Neural cell (in vitro differentiated cells): Measurements from ENCODE around the gene PXDN. TPM values are rescaled to one million over a fixed set of nuclear protein-coding genes. Genes with fewer than 3 reads are reported as not detected.

Source experiments
- H2AFZ ChIP-seq: fragments of 200-600, 300-800 bp; sonication (generic), shearing (Covaris generic); 2 replicates; pipeline ENCODE4 v1.6.0; 2014; ENCODE audit warnings: low read depth, mild to moderate bottlenecking, antibody characterized with exemption, low read length, moderate library complexity
- H3F3A ChIP-seq: fragments of 200-600 bp; shearing (Covaris generic); 2 replicates; pipeline ENCODE4 v1.6.1; 2016; ENCODE audit warnings: mild to moderate bottlenecking, moderate library complexity, mixed read lengths, antibody characterized with exemption, low read length; ENCODE audit not compliant: insufficient read depth, poor library complexity, severe bottlenecking
- H3K27ac ChIP-seq: fragments of 200-600, 300-800 bp; sonication (generic), shearing (Covaris generic); 2 replicates; pipeline ENCODE4 v1.5.1; 2014; ENCODE audit warnings: mild to moderate bottlenecking, low read length, moderate library complexity
- H3K27me3 ChIP-seq: fragments of 300-800, 200-600 bp; sonication (generic), shearing (Covaris generic); 2 replicates; pipeline ENCODE4 v1.6.0; 2014; ENCODE audit warnings: mild to moderate bottlenecking, low read depth, low read length, moderate library complexity; ENCODE audit not compliant: insufficient read depth
- H3K36me3 ChIP-seq: fragments of 300-800, 200-600 bp; sonication (generic), shearing (Covaris generic); 2 replicates; pipeline ENCODE4 v1.5.1; 2014; ENCODE audit warnings: mild to moderate bottlenecking, antibody characterized with exemption, low read length, moderate library complexity; ENCODE audit not compliant: insufficient read depth
- H3K4me2 ChIP-seq: fragments of 300-800, 200-600 bp; sonication (generic), shearing (Covaris generic); 2 replicates; pipeline ENCODE4 v1.6.0; 2014; ENCODE audit warnings: mild to moderate bottlenecking, low read length
- H3K4me3 ChIP-seq: fragments of 300-800, 200-600 bp; sonication (generic), shearing (Covaris generic); 2 replicates; pipeline ENCODE4 v1.5.1; 2014; ENCODE audit warnings: mild to moderate bottlenecking, low read length, moderate library complexity
- H3K79me2 ChIP-seq: fragments of 200-600 bp; shearing (Covaris generic); replicated peaks from 2 replicates; pipeline ENCODE4 v1.6.0; 2014; ENCODE audit warnings: mild to moderate bottlenecking, low read length, moderate library complexity; ENCODE audit not compliant: insufficient read depth
- H3K9ac ChIP-seq: fragments of 300-800, 200-600 bp; sonication (generic), shearing (Covaris generic); 2 replicates; pipeline ENCODE4 v1.6.1; 2016; ENCODE audit warnings: mild to moderate bottlenecking, low read length, mixed read lengths
- H3K9me2 ChIP-seq: fragments of 200-600 bp; shearing (Covaris generic); 2 replicates; pipeline ENCODE4 v1.6.1; 2016; ENCODE audit warnings: mild to moderate bottlenecking, low read length, mixed read lengths; ENCODE audit not compliant: insufficient read depth
- H3K9me3 ChIP-seq: fragments of 200-600, 300-800 bp; sonication (generic), shearing (Covaris generic); 2 replicates; pipeline ENCODE4 v1.6.1; 2016; ENCODE audit warnings: mild to moderate bottlenecking, mixed run types, low read length, moderate library complexity, mixed read lengths
- H4K20me1 ChIP-seq: fragments of 200-600 bp; shearing (Covaris generic); 2 replicates; pipeline ENCODE4 v1.6.1; 2016; ENCODE audit warnings: mild to moderate bottlenecking, mixed run types; ENCODE audit not compliant: insufficient read depth
- EP300 ChIP-seq: fragments of 450-650 bp; conservative IDR thresholded peaks from 2 replicates; pipeline ENCODE4 v1.6.1; 2014; ENCODE audit warnings: antibody characterized with exemption, mild to moderate bottlenecking, moderate library complexity; ENCODE audit not compliant: poor library complexity, severe bottlenecking
- EZH2 ChIP-seq: fragments of 200-600, 300-800 bp; shearing (Covaris generic), sonication (generic); IDR thresholded peaks from 2 replicates; pipeline ENCODE4 v1.6.1; 2014; ENCODE audit warnings: antibody characterized with exemption, low read length, borderline replicate concordance, mild to moderate bottlenecking; ENCODE audit not compliant: insufficient read depth, poor library complexity, severe bottlenecking
- MXI1 ChIP-seq: fragments of 450-650 bp; conservative IDR thresholded peaks from 2 replicates; pipeline ENCODE4 v1.6.1; 2014; ENCODE audit warnings: antibody characterized with exemption, mild to moderate bottlenecking; ENCODE audit not compliant: poor library complexity, severe bottlenecking
- POLR2AphosphoS5 ChIP-seq: IDR thresholded peaks from 2 replicates; pipeline ENCODE4 v1.6.1; 2012
- RAD21 ChIP-seq: fragments of 450-650 bp; conservative IDR thresholded peaks from 2 replicates; pipeline ENCODE4 v1.6.1; 2014; ENCODE audit warnings: antibody characterized with exemption, mild to moderate bottlenecking, moderate library complexity
- SMC3 ChIP-seq: fragments of 450-650 bp; conservative IDR thresholded peaks from 2 replicates; pipeline ENCODE4 v1.6.1; 2014; ENCODE audit warnings: antibody characterized with exemption, mild to moderate bottlenecking, moderate library complexity; ENCODE audit not compliant: poor library complexity
- TAF1 ChIP-seq: IDR thresholded peaks from 2 replicates; pipeline ENCODE4 v1.6.1; 2012; ENCODE audit warnings: low read depth
- polyA plus RNA-seq: library from polyadenylated mRNA; depleted of rRNA; stranded (reverse); fragments of >200 nt; gene quantifications from 2 replicates; pipeline ENCODE4 v1.2.3, GENCODE V29; 2014
- TF ChIP-seq, protein P1 (sequence below): IDR thresholded peaks from 2 replicates; pipeline ENCODE4 v1.6.1; 2012; ENCODE audit warnings: borderline replicate concordance
- TF ChIP-seq, protein P2 (sequence below): fragments of 450-650 bp; IDR thresholded peaks from 2 replicates; pipeline ENCODE4 v1.5.1; 2014; ENCODE audit warnings: antibody characterized with exemption, mild to moderate bottlenecking, moderate library complexity; ENCODE audit not compliant: poor library complexity, severe bottlenecking

The PXDN gene
- polyA plus RNA-seq, 1 donor from 2014 or later, result 181 TPM

DNA sequence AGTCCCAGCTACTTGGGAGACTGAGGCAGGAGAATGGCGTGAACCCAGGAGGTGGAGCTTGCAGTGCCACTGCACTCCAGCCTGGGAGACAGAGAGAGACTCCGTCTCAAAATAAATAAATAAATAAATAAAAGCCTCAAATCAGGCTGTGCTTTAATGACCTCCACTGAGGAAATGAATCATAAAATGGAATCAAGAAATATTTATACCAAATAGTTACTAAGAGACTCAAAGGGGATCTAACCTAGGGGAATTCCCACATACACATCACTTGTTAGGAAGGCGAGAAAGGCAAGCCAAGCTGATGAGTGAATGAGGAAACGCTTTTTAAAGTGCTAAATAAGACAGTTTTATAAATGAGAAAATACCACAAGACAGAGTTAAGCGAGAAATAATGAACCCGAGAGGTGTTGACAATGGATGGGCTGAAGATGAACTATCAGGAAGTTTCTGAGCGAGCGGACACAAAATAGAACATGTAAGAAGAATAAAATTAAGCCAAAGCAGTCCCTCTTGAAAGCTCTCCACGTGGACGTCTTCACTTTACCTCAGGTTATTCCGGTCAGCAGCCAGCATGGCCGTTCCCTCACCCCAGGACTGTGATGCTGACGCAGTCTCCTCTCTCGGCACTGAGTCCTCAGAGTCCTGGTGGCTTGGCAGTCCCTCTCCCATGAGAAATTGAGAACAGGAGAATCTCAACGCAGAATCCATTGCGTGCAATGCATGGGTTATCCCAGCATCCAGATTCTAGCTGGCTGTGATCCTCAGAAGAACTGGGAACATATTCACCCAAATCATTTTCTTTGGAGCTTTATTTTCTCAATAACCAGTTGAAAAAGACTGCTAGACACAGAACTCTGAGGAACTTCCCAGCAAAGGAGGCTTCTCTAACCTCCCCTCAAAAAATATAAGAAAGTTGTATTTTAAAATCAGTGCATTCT lies 22.3 kb downstream of the PXDN start:
- no peak overlapping the region for H3K4me3 ChIP-seq
- no peaks in the 10 kb centered on the region for H4K20me1 ChIP-seq
- H3K4me2 ChIP-seq, result no peak overlapping the region
- no peak for TF ChIP-seq EZH2
- no peak for TF ChIP-seq TAF1
- TF ChIP-seq, protein P1, sequence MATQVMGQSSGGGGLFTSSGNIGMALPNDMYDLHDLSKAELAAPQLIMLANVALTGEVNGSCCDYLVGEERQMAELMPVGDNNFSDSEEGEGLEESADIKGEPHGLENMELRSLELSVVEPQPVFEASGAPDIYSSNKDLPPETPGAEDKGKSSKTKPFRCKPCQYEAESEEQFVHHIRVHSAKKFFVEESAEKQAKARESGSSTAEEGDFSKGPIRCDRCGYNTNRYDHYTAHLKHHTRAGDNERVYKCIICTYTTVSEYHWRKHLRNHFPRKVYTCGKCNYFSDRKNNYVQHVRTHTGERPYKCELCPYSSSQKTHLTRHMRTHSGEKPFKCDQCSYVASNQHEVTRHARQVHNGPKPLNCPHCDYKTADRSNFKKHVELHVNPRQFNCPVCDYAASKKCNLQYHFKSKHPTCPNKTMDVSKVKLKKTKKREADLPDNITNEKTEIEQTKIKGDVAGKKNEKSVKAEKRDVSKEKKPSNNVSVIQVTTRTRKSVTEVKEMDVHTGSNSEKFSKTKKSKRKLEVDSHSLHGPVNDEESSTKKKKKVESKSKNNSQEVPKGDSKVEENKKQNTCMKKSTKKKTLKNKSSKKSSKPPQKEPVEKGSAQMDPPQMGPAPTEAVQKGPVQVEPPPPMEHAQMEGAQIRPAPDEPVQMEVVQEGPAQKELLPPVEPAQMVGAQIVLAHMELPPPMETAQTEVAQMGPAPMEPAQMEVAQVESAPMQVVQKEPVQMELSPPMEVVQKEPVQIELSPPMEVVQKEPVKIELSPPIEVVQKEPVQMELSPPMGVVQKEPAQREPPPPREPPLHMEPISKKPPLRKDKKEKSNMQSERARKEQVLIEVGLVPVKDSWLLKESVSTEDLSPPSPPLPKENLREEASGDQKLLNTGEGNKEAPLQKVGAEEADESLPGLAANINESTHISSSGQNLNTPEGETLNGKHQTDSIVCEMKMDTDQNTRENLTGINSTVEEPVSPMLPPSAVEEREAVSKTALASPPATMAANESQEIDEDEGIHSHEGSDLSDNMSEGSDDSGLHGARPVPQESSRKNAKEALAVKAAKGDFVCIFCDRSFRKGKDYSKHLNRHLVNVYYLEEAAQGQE, result no peak
- no peak for TF ChIP-seq MXI1
- TF ChIP-seq, protein P2, sequence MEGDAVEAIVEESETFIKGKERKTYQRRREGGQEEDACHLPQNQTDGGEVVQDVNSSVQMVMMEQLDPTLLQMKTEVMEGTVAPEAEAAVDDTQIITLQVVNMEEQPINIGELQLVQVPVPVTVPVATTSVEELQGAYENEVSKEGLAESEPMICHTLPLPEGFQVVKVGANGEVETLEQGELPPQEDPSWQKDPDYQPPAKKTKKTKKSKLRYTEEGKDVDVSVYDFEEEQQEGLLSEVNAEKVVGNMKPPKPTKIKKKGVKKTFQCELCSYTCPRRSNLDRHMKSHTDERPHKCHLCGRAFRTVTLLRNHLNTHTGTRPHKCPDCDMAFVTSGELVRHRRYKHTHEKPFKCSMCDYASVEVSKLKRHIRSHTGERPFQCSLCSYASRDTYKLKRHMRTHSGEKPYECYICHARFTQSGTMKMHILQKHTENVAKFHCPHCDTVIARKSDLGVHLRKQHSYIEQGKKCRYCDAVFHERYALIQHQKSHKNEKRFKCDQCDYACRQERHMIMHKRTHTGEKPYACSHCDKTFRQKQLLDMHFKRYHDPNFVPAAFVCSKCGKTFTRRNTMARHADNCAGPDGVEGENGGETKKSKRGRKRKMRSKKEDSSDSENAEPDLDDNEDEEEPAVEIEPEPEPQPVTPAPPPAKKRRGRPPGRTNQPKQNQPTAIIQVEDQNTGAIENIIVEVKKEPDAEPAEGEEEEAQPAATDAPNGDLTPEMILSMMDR, result no peak
- TF ChIP-seq RAD21, result no peak
- TF ChIP-seq EP300, result no peak
- TF ChIP-seq SMC3, result no peak
- TF ChIP-seq POLR2AphosphoS5, result no peak
- peaks cover 50% of the 10 kb centered on the region for H3K79me2 ChIP-seq
- H3K27me3 ChIP-seq, result no peaks in the 10 kb centered on the region
- no peak overlapping the region for H3K27ac ChIP-seq
- no peaks in the 10 kb centered on the region for H3K36me3 ChIP-seq
- H3K9ac ChIP-seq, result no peak overlapping the region
- no peaks in the 10 kb centered on the region for H3K9me3 ChIP-seq
- H3K9me2 ChIP-seq, result no peaks in the 10 kb centered on the region
- no peak overlapping the region for H2AFZ ChIP-seq
- H3F3A ChIP-seq, result no peaks in the 10 kb centered on the region

DNA sequence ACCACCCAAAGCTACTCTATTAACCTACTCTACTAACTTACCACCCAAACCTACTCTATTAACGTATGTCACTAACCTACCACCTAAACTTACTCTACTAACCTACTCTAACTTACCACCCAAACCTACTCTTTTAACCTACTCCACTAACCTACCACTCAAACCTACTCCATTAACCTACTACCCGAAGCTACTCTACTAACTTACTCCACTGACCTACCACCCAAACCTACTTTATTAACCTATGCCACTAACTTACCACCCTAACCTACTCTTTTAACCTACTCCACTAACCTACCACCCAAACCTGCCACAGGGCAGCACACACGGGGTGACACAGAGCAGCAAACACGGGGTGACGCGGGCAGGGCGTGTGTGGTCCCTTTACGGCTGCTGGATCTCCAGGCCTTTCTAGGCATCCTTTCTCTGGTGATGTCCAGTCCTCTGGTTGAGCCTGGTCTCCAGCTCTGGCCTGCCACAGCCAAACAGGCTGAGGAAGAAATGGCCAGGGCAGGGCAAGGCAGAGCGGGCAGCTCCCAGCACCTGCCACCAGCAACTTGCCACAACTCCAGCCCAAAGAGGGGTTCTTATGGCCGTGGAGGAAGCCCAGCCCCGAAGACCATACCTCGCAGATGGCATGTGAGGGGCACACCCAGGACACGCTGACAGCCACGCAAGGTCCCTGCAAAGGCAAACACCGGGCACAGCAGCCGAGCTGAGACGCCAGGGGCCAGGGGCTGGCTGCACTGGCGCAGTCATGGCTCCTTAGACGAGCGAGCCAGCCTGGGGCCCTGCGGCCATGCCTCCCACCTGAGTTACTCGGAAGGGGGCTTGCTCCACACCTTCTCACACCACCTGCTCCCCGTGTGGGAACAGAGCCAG lies 25.7 kb downstream of the PXDN start:
- no peak overlapping the region for H3K27ac ChIP-seq
- H3K4me3 ChIP-seq, result no peak overlapping the region
- no peak overlapping the region for H3K9ac ChIP-seq
- no peak for TF ChIP-seq RAD21
- TF ChIP-seq SMC3, result no peak
- TF ChIP-seq TAF1, result no peak
- no peak for TF ChIP-seq POLR2AphosphoS5
- no peak for TF ChIP-seq MXI1
- TF ChIP-seq, protein P2, result no peak
- TF ChIP-seq, protein P1, result no peak
- no peak for TF ChIP-seq EZH2
- no peak for TF ChIP-seq EP300
- no peaks in the 10 kb centered on the region for H4K20me1 ChIP-seq
- H3K9me3 ChIP-seq, result no peaks in the 10 kb centered on the region
- peaks cover 52% of the 10 kb centered on the region for H3K79me2 ChIP-seq
- no peaks in the 10 kb centered on the region for H3K36me3 ChIP-seq
- H2AFZ ChIP-seq, result no peak overlapping the region
- no peaks in the 10 kb centered on the region for H3K9me2 ChIP-seq
- H3K4me2 ChIP-seq, result no peak overlapping the region
- H3K27me3 ChIP-seq, result no peaks in the 10 kb centered on the region
- H3F3A ChIP-seq, result no peaks in the 10 kb centered on the region
